Breast epithelium (tissue), 4 donors: ENCODE measurements around the gene CCDC30. TPM values are rescaled to one million over a fixed set of nuclear protein-coding genes. Genes with fewer than 3 reads are reported as not detected.

Source experiments
- DNase-seq, 2 donors: peaks; one replicate each; pipeline ENCODE4 v3.0.0-alpha.2; 2019; ENCODE audit warnings: low spot score in 2 of 2
- H3K27ac ChIP-seq, 2 donors: fragments of 200-600 bp; sonication (generic) in 1 of 2; one replicate each; pipeline ENCODE4 v1.5.1; 2016 to 2019; ENCODE audit warnings: mild to moderate bottlenecking in 1 of 2
- H3K27me3 ChIP-seq, 2 donors: fragments of 200-600 bp; sonication (generic) in 1 of 2; one replicate each; pipeline versions ENCODE4 v1.5.1 to v1.6.0; 2017 to 2019; ENCODE audit warnings: control low read depth in 1 of 2, mild to moderate bottlenecking in 1 of 2
- H3K36me3 ChIP-seq: fragments of 200-600 bp; one replicate; pipeline ENCODE4 v1.5.1; 2019
- H3K4me1 ChIP-seq, 2 donors: fragments of 200-600 bp; sonication (generic); one replicate each; pipeline ENCODE4 v1.5.1; 2016 to 2019; ENCODE audit warnings: control low read depth in 1 of 2
- H3K4me3 ChIP-seq, 3 donors: fragments of 200-600 bp; sonication (generic); 1 replicate in 2 of 3; 2 replicates in 1 of 3; pipeline ENCODE4 v1.5.1; 2016 to 2019; ENCODE audit warnings: mild to moderate bottlenecking in 3 of 3, moderate library complexity in 2 of 3
- H3K9me3 ChIP-seq, 2 donors: fragments of 200-600 bp; sonication (generic) in 1 of 2; one replicate each; pipeline ENCODE4 v1.5.1; 2016 to 2019; ENCODE audit warnings: control low read depth in 1 of 2
- CTCF ChIP-seq, 3 donors: fragments of 450-650 bp; IDR thresholded peaks; one replicate each; pipeline ENCODE4 v1.5.1; 2016 to 2017; ENCODE audit warnings: antibody characterized with exemption in 3 of 3, mild to moderate bottlenecking in 3 of 3, moderate library complexity in 3 of 3
- POLR2A ChIP-seq: fragments of 450-650 bp; IDR thresholded peaks from one replicate; pipeline ENCODE4 v1.6.1; 2016; ENCODE audit warnings: antibody characterized with exemption, mild to moderate bottlenecking, moderate library complexity
- POLR2AphosphoS5 ChIP-seq, 3 donors: sonication (generic); formaldehyde crosslinking; IDR thresholded peaks; one replicate each; pipeline ENCODE4 v1.6.1; 2017; ENCODE audit warnings: antibody characterized with exemption in 3 of 3
- intact Hi-C: fragments of 100-400 bp; cut with DNase I; formaldehyde crosslinking; loops from one replicate; pipeline ENCODE4 v1.15.1; 2023; ENCODE audit warnings: low total_unique reads
- total RNA-seq, 3 donors: library from RNA; depleted of rRNA; stranded (reverse); fragments of >200 nt; gene quantifications; one replicate each; pipeline ENCODE4 v1.1.0, GENCODE V29; 2016

CCDC30 gene
- total RNA-seq, 3 donors from 2014 or later, result 3.4 to 15.4 (median 14.0) TPM

DNA sequence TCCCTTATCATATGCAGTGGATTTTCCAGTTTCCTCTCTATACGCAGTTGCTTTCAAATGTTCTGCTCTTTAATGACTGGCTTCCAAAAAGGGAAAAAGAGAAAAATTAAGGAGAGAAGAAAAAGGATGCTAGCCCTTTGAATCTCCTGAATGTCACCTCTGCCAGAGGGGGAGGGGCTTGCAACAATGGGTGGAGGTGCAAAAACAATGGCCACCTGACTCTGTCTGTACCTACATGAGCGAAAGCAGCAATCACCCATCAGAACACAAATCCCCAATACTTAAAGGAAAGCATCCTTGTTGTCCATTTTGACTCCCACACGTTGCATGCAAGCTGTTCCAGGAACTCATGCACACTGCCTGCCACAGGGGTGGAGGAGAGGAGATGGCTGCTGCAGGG, 61.2 kb downstream of the CCDC30 start:
- Histone ChIP-seq H3K27ac (no peak overlapping the region), H3K27me3 (no peaks in the 10 kb centered on the region), H3K9me3 (peaks cover 7 to 19% of the 10 kb centered on the region in 2 donors), H3K36me3 (peaks cover 6% of the 10 kb centered on the region), H3K4me3 (no peak overlapping the region), H3K4me1 (no peaks in the 10 kb centered on the region)
- DNase-seq, result no peak
- TF ChIP-seq CTCF (IDR thresholded peaks at IDR 0.05), result no peak
- TF ChIP-seq POLR2A, result no peak
- no peak for TF ChIP-seq POLR2AphosphoS5 (IDR thresholded peaks at IDR 0.05)
- intact Hi-C loops, result no loop called here

GRCh38 chr1:42529724-42530181, 66.7 kb downstream of the CCDC30 start:
- Histone ChIP-seq H3K27ac (no peak overlapping the region), H3K4me3 (no peak overlapping the region), H3K9me3 (no peaks in the 10 kb centered on the region), H3K4me1 (no peaks in the 10 kb centered on the region), H3K36me3 (no peaks in the 10 kb centered on the region), H3K27me3 (no peaks in the 10 kb centered on the region)
- TF ChIP-seq POLR2AphosphoS5 (IDR thresholded peaks at IDR 0.05) (no peak), CTCF (IDR thresholded peaks at IDR 0.05) (no peak), POLR2A (no peak)
- no peak for DNase-seq
- intact Hi-C loops, result no loop called here

DNA sequence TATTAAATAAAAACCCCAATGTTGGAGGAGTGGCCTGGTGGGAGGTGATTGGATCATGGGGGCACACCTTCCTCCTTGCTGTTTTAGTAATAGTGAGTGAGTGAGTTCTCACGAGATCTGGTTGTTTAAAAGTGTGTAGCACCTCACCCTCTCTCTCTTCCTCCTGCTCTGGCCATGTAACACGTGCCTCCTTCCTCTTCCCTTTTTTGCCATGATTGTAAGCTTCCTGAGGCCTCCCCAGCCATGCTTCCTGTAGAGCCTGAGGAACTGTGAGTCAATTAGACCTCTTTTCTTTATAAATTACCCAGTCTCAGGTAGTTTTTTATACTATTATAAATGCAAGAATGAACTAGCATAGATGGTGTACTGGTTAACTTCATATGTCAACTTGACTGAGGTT, 68.0 kb downstream of the CCDC30 start:
- intact Hi-C loops, result no loop called here
- no peak overlapping the region for H3K27ac ChIP-seq
- no peak for DNase-seq

GRCh38 chr1:42533101-42533863, 70.2 kb downstream of the CCDC30 start:
- Histone ChIP-seq H3K27ac (no peak overlapping the region), H3K4me3 (no peak overlapping the region), H3K9me3 (no peaks in the 10 kb centered on the region), H3K4me1 (no peaks in the 10 kb centered on the region), H3K27me3 (no peaks in the 10 kb centered on the region), H3K36me3 (no peaks in the 10 kb centered on the region)
- intact Hi-C loops, result no loop called here
- DNase-seq, result no peak
- no peak for TF ChIP-seq POLR2A
- TF ChIP-seq POLR2AphosphoS5 (IDR thresholded peaks at IDR 0.05), result no peak
- no peak for TF ChIP-seq CTCF (IDR thresholded peaks at IDR 0.05)

More for the DNA sequence above, 68.0 kb downstream of the CCDC30 start:
- TF ChIP-seq POLR2A, result no peak
- TF ChIP-seq CTCF (IDR thresholded peaks at IDR 0.05), result no peak
- TF ChIP-seq POLR2AphosphoS5 (IDR thresholded peaks at IDR 0.05), result no peak
- H3K36me3 ChIP-seq, result no peaks in the 10 kb centered on the region
- H3K27me3 ChIP-seq, result no peaks in the 10 kb centered on the region
- no peaks in the 10 kb centered on the region for H3K9me3 ChIP-seq
- no peaks in the 10 kb centered on the region for H3K4me1 ChIP-seq
- H3K4me3 ChIP-seq, result no peak overlapping the region

DNA sequence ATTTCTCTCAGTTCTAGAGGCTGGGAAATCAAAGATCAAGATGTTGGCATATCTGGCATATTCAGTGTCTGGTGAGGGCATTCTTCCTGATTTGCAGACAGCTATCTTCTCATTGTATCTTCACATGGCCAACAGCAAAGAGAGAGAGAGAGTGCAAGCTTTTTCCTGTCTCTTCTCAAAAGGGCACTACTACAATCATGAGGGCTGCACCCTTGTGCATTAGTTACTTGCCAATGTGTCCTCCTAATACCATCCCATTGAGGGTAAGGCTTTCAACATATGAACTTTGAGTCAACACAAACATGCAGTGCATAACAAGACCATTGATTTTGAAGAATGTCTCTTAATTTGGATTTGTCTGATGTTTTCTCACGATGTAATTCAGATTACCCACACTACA, 78.0 kb downstream of the CCDC30 start:
- intact Hi-C loops, result no loop called here
- no peaks in the 10 kb centered on the region for H3K4me1 ChIP-seq
- H3K36me3 ChIP-seq, result no peaks in the 10 kb centered on the region
- no peaks in the 10 kb centered on the region for H3K27me3 ChIP-seq
- H3K4me3 ChIP-seq, result no peak overlapping the region
- TF ChIP-seq POLR2A (no peak), CTCF (IDR thresholded peaks at IDR 0.05) (no peak), POLR2AphosphoS5 (IDR thresholded peaks at IDR 0.05) (no peak)
- no peak overlapping the region for H3K27ac ChIP-seq
- DNase-seq, result no peak
- H3K9me3 ChIP-seq, result no peaks in the 10 kb centered on the region
